K562 (cell line): ENCODE measurements around the gene FCRLA. TPM values are rescaled to one million over a fixed set of nuclear protein-coding genes. Genes with fewer than 3 reads are reported as not detected.

ENCODE experiments used
- ATAC-seq: fragments of 200-7000 bp; cut with Tn5 transposase; 3 replicates; pipeline ENCODE4 v1.9.1; 2020; ENCODE audit warnings: moderate library complexity
- BruUV-seq: library from RNA; stranded (reverse); fragments of 400-500 nt; replicated peaks from 2 replicates; lab custom pipeline; 2021; lab: Mats Ljungman, UMichigan
- CTCF ChIA-PET: fragments of 300-600 bp; formaldehyde crosslinking; extraction: SDS; loops from one replicate; lab custom pipeline; 2021; ENCODE audit warnings: low intra/inter-chr PET ratio; lab: Yijun Ruan, JAX
- POLR2A ChIA-PET: fragments of 300-600, 350-650 bp; sonication (Branson Sonifier 250); formaldehyde crosslinking; extraction: SDS; loops from one replicate; lab custom pipeline; 2021; ENCODE audit warnings: antibody characterized with exemption, inconsistent platforms; lab: Yijun Ruan, JAX
- DNase-seq, 4 experiments: peaks; one replicate each; pipeline versions ENCODE4 v3.0.0 to v3.0.0-alpha.2; 2011 to 2018; ENCODE audit warnings: low spot score in 3 of 4, mixed read lengths in 3 of 4; ENCODE audit errors: extremely low read depth in 1 of 4
- FAIRE-seq: peaks from 2 replicates; lab custom pipeline; 2011; peaks lifted over from hg19 to GRCh38; lab: Jason Lieb, UNC
- H2AFZ ChIP-seq: 2 replicates; pipeline ENCODE4 v1.6.0; 2011; ENCODE audit warnings: low read depth, low read length, control low read depth, inconsistent platforms
- H3K27ac ChIP-seq: fragments of 200-600 bp; 3 replicates; pipeline ENCODE4 v1.8.0; 2011; ENCODE audit warnings: low read depth, mild to moderate bottlenecking, control low read depth, inconsistent platforms, low read length, moderate library complexity, mixed read lengths; ENCODE audit errors: extremely low read depth
- H3K27me3 ChIP-seq, 2 experiments: fragments of 300-600 bp in 1 of 2; 2 replicates in 1 of 2; 3 replicates in 1 of 2; pipeline versions ENCODE4 v1.6.0 to v1.8.0; 2011; ENCODE audit warnings: inconsistent platforms in 2 of 2, low read length in 2 of 2, mild to moderate bottlenecking in 1 of 2, mixed read lengths in 1 of 2, moderate library complexity in 1 of 2; ENCODE audit not compliant: control insufficient read depth in 2 of 2, insufficient read depth in 2 of 2
- H3K36me3 ChIP-seq: fragments of 300-600 bp; 3 replicates; pipeline ENCODE4 v1.8.0; 2011; ENCODE audit warnings: mild to moderate bottlenecking, low read length, inconsistent platforms; ENCODE audit not compliant: control insufficient read depth, insufficient read depth
- H3K4me1 ChIP-seq, 2 experiments: fragments of 200-600 bp in 1 of 2; replicated peaks in 1 of 2; 2 replicates in 1 of 2; 3 replicates in 1 of 2; pipeline versions ENCODE4 v1.5.1 to v1.8.0; 2011; ENCODE audit warnings: inconsistent platforms in 2 of 2, low read length in 2 of 2, mild to moderate bottlenecking in 1 of 2, mixed read lengths in 1 of 2, moderate library complexity in 1 of 2; ENCODE audit not compliant: control insufficient read depth in 2 of 2, insufficient read depth in 2 of 2
- H3K4me2 ChIP-seq: 2 replicates; pipeline ENCODE4 v1.6.1; 2011; ENCODE audit warnings: low read length, control low read depth, inconsistent platforms, mixed read lengths; ENCODE audit not compliant: insufficient read depth
- H3K4me3 ChIP-seq: fragments of 200-600 bp; sonication (generic), shearing (Covaris generic); 2 replicates; pipeline ENCODE4 v1.5.1; 2016; ENCODE audit warnings: control low read depth, inconsistent platforms
- H3K79me2 ChIP-seq: fragments of 200-600 bp; 3 replicates; pipeline ENCODE4 v1.8.0; 2011; ENCODE audit warnings: low read length, inconsistent platforms; ENCODE audit not compliant: control insufficient read depth, insufficient read depth
- H3K9ac ChIP-seq, 2 experiments: 2 replicates each; pipeline versions ENCODE4 v1.6.0 to v1.6.1; 2011; ENCODE audit warnings: low read depth in 2 of 2, low read length in 2 of 2, control low read depth in 1 of 2, inconsistent platforms in 1 of 2, mild to moderate bottlenecking in 1 of 2, mixed read lengths in 1 of 2; ENCODE audit not compliant: insufficient read depth in 1 of 2
- H3K9me1 ChIP-seq: one replicate; pipeline ENCODE4 v1.6.0; 2011; ENCODE audit warnings: inconsistent platforms, mild to moderate bottlenecking, low read length, moderate library complexity; ENCODE audit not compliant: control insufficient read depth, insufficient read depth
- H3K9me3 ChIP-seq: replicated peaks from 2 replicates; pipeline ENCODE4 v1.5.1; 2011; ENCODE audit warnings: low read depth, low read length, inconsistent platforms; ENCODE audit not compliant: control insufficient read depth, insufficient read depth
- H4K20me1 ChIP-seq: replicated peaks from 2 replicates; pipeline ENCODE4 v1.6.1; 2011; ENCODE audit warnings: low read length, inconsistent platforms, mixed read lengths; ENCODE audit not compliant: control insufficient read depth, insufficient read depth
- BACH1 ChIP-seq: fragments of 200-800 bp; sonication (Bioruptor generic); IDR thresholded peaks from 2 replicates; pipeline ENCODE4 v1.6.1; 2016; ENCODE audit warnings: missing genetic modification characterization, missing compliant biosample characterization
- CAMTA2 ChIP-seq: fragments of 250-450 bp; sonication (Bioruptor Pico); conservative IDR thresholded peaks from 2 replicates; pipeline ENCODE4 v1.5.1; 2022
- KDM5B ChIP-seq: fragments of 200-600 bp; sonication (generic); IDR thresholded peaks from 2 replicates; pipeline ENCODE4 v1.6.1; 2012; ENCODE audit warnings: low read depth, mild to moderate bottlenecking, moderate library complexity, low read length, control low read depth, inconsistent platforms; ENCODE audit not compliant: insufficient replicate concordance
- SP1 ChIP-seq: sonication (generic); formaldehyde crosslinking; IDR thresholded peaks from 2 replicates; pipeline ENCODE4 v1.8.1; 2022; ENCODE audit warnings: mild to moderate bottlenecking, missing genetic modification reagents
- SPI1 ChIP-seq: IDR thresholded peaks from 2 replicates; pipeline ENCODE4 v1.6.1; 2011; ENCODE audit warnings: low read depth, low read length, control low read depth, borderline replicate concordance
- ZBTB7A ChIP-seq: IDR thresholded peaks from 2 replicates; pipeline ENCODE4 v1.6.1; 2011; ENCODE audit warnings: low read depth, mild to moderate bottlenecking, low read length, moderate library complexity, borderline replicate concordance; ENCODE audit not compliant: control insufficient read depth
- WGBS: fragments of 100-300 bp; shearing (Covaris generic); methylation state at CpG from one replicate; pipeline ENCODE4 v1.1.6; 2016; ENCODE audit warnings: low coverage, mixed read lengths; ENCODE audit not compliant: insufficient coverage; ENCODE audit errors: missing lambda C conversion rate; 5-methylcytosine and 5-hydroxymethylcytosine counted together
- in situ Hi-C: fragments of 300-500 bp; cut with MboI; formaldehyde crosslinking; loops from 4 replicates; pipeline ENCODE4 v1.15.0; 2018; ENCODE audit warnings: inconsistent platforms, mixed read lengths
- intact Hi-C: fragments of 100-400 bp; cut with micrococcal nuclease; formaldehyde crosslinking; loops from 2 replicates; pipeline ENCODE4 v1.14.2; 2022
- polyA plus RNA-seq, 8 experiments: library from polyadenylated mRNA; depleted of rRNA in 4 of 8; stranded (reverse) in 5 of 8; unstranded in 3 of 8; fragments of >200 nt; fragmentation: Nextera tagmentation in 2 of 8; fragmentation: Illumina TruSeq in 1 of 8; extraction: Ambion mirVana in 2 of 8; extraction: Trizol in 1 of 8; gene quantifications; 2 replicates each; pipeline versions ENCODE4 v1.2.1 to v1.2.3, GENCODE V29; 2011 to 2014; ENCODE audit warnings: inconsistent platforms in 1 of 8, missing spikeins in 1 of 8
- total RNA-seq, 7 experiments: library from RNA; depleted of rRNA in 6 of 7; stranded (reverse); fragments of >200 nt in 6 of 7; fragmentation: Illumina TruSeq in 2 of 7; extraction: Trizol in 2 of 7; gene quantifications; 2 replicates each; pipeline versions ENCODE4 v1.2.1 to v1.2.3, GENCODE V29; 2011 to 2021; ENCODE audit warnings: low replicate concordance in 1 of 7
- TF ChIP-seq, protein P1 (sequence below): fragments of 200-800 bp; sonication (Bioruptor generic); IDR thresholded peaks from 2 replicates; pipeline ENCODE4 v1.6.1; 2017; ENCODE audit warnings: missing genetic modification characterization, missing compliant biosample characterization
- TF ChIP-seq, protein P2 (sequence below): sonication (generic); formaldehyde crosslinking; IDR thresholded peaks from 2 replicates; pipeline ENCODE4 v1.8.0; 2023; ENCODE audit warnings: mild to moderate bottlenecking, missing genetic modification reagents
- TF ChIP-seq, protein P3 (sequence below): sonication (generic); formaldehyde crosslinking; IDR thresholded peaks from 2 replicates; pipeline ENCODE4 v1.9.0; 2022; ENCODE audit warnings: mild to moderate bottlenecking, missing genetic modification reagents

The FCRLA gene
- total and polyA plus RNA-seq, 9 of the 15 experiments (the other 6 are each of a cell fraction or from before 2014, with no cell fraction given): 0.09 to 0.84 (median 0.44) TPM

DNA sequence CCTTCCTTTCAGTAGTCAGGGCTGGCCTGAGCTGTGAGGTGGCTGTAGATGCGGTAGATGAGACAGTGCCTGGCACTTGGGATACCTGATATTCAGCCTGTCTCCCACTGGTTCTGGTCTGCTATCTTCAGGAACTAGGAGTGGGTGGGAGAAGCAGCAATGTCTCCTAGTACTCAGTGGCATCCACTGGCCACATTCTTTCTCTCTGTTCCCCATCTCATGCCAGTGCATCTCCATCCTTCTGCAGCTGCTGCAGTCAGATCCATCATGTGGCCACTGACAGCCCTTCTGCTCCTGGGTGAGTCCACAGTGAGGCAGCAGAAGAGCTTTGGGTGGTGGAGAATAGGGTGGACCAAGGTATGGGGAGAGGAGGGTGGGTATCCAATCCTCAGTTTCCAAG lies 15.4 kb downstream of the FCRLA start:
- H3K9ac ChIP-seq: peak overlapping the region in 1 of 2 experiments; percentile 18; a peak in 1 of 4 replicates
- ATAC-seq (no peak), FAIRE-seq (no peak), DNase-seq (no peak)
- no peaks in the 10 kb centered on the region for H3K9me1 ChIP-seq
- ChIA-PET CTCF (interaction anchor here (1.2 kb wide), 1 partner anchor 12 kb away, joined by 3 read pairs; no protein-coding TSS in a partner anchor), POLR2A (interaction anchor here (0.7 to 1.8 kb wide), 5 partner anchors 11 to 217 kb away, joined by 3 to 8 read pairs (median 4); partner anchors contain the start of genes FCGR2A and FCRLA)
- H3K9me3 ChIP-seq: no peaks in the 10 kb centered on the region
- WGBS: 22% methylated on average over 1 of the region's 1 CpG
- H2AFZ ChIP-seq: peak overlapping the region; percentile 75
- H3K27ac ChIP-seq: peak overlapping the region; percentile 70
- no peak overlapping the region for H3K4me3 ChIP-seq
- TF ChIP-seq CAMTA2 (no peak), KDM5B (peak; percentile 33), SPI1 (no peak), SP1 (CRISPR knock-in tag) (0 out of 2 replicates have a peak, but pooled peaks have one; percentile 0), BACH1 (tag) (0 out of 2 replicates have a peak, but pooled peaks have one; percentile 33), ZBTB7A (0 out of 2 replicates have a peak, but pooled peaks have one; percentile 0)
- TF ChIP-seq, protein P1, sequence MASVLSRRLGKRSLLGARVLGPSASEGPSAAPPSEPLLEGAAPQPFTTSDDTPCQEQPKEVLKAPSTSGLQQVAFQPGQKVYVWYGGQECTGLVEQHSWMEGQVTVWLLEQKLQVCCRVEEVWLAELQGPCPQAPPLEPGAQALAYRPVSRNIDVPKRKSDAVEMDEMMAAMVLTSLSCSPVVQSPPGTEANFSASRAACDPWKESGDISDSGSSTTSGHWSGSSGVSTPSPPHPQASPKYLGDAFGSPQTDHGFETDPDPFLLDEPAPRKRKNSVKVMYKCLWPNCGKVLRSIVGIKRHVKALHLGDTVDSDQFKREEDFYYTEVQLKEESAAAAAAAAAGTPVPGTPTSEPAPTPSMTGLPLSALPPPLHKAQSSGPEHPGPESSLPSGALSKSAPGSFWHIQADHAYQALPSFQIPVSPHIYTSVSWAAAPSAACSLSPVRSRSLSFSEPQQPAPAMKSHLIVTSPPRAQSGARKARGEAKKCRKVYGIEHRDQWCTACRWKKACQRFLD (CRISPR knock-in tag): 0 out of 2 replicates have a peak, but pooled peaks have one; percentile 9
- TF ChIP-seq, protein P2, sequence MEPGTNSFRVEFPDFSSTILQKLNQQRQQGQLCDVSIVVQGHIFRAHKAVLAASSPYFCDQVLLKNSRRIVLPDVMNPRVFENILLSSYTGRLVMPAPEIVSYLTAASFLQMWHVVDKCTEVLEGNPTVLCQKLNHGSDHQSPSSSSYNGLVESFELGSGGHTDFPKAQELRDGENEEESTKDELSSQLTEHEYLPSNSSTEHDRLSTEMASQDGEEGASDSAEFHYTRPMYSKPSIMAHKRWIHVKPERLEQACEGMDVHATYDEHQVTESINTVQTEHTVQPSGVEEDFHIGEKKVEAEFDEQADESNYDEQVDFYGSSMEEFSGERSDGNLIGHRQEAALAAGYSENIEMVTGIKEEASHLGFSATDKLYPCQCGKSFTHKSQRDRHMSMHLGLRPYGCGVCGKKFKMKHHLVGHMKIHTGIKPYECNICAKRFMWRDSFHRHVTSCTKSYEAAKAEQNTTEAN: no peak
- TF ChIP-seq, protein P3, sequence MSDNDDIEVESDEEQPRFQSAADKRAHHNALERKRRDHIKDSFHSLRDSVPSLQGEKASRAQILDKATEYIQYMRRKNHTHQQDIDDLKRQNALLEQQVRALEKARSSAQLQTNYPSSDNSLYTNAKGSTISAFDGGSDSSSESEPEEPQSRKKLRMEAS (CRISPR knock-in tag): peak; percentile 11; the same call in 1 of the 2 replicates
- no peaks in the 10 kb centered on the region for H3K36me3 ChIP-seq
- in situ Hi-C loops: no loop called here
- no peaks in the 10 kb centered on the region for H4K20me1 ChIP-seq
- intact Hi-C loops: no loop called here
- H3K27me3 ChIP-seq: no peaks in the 10 kb centered on the region
- peaks cover 17% of the 10 kb centered on the region for H3K79me2 ChIP-seq
- H3K4me1 ChIP-seq: peaks cover 42 to 45% of the 10 kb centered on the region in 2 experiments
- BruUV-seq: no TSS peak
- peak overlapping the region; percentile 28; the same call in 1 of the 2 replicates for H3K4me2 ChIP-seq
